KMS-11 (cell line): ENCODE data around the gene COL13A1.

Experiments used
- H2AFZ ChIP-seq: fragments of 200-600 bp; sonication (generic); 2 replicates; pipeline ENCODE4 v1.6.1; 2016; ENCODE audit warnings: antibody characterized with exemption, mixed run types, low read depth
- H3K27ac ChIP-seq: fragments of 200-600 bp; sonication (generic); 2 replicates; pipeline ENCODE4 v1.6.1; 2016; ENCODE audit warnings: mild to moderate bottlenecking, mixed run types
- H3K27me3 ChIP-seq: fragments of 200-600 bp; sonication (generic); 2 replicates; pipeline ENCODE4 v1.6.1; 2017; ENCODE audit warnings: mild to moderate bottlenecking, low read depth, mixed run types, moderate library complexity; ENCODE audit not compliant: insufficient read depth
- H3K36me3 ChIP-seq: fragments of 200-600 bp; sonication (generic); 2 replicates; pipeline ENCODE4 v1.6.1; 2017; ENCODE audit warnings: mild to moderate bottlenecking, mixed run types; ENCODE audit not compliant: insufficient read depth
- H3K4me1 ChIP-seq: fragments of 200-600 bp; sonication (generic); 2 replicates; pipeline ENCODE4 v1.6.1; 2016; ENCODE audit warnings: mild to moderate bottlenecking, low read depth, mixed run types; ENCODE audit not compliant: poor library complexity, severe bottlenecking
- H3K4me2 ChIP-seq: fragments of 200-600 bp; sonication (generic); 2 replicates; pipeline ENCODE4 v1.7.0; 2016; ENCODE audit warnings: mild to moderate bottlenecking, mixed run types
- H3K4me3 ChIP-seq: fragments of 200-600 bp; sonication (generic); IDR thresholded peaks from 2 replicates; pipeline ENCODE4 v1.6.1; 2017; ENCODE audit warnings: low read depth, low read length, mixed read lengths; ENCODE audit not compliant: insufficient read depth
- H3K79me2 ChIP-seq: fragments of 200-600 bp; sonication (generic); 2 replicates; pipeline ENCODE4 v1.6.1; 2016; ENCODE audit warnings: low read depth, mixed run types; ENCODE audit not compliant: insufficient read depth
- H3K9ac ChIP-seq: fragments of 200-600 bp; sonication (generic); 2 replicates; pipeline ENCODE4 v1.6.1; 2016; ENCODE audit warnings: mild to moderate bottlenecking, mixed run types
- H4K20me1 ChIP-seq: fragments of 200-600 bp; sonication (generic); 2 replicates; pipeline ENCODE4 v1.6.1; 2016; ENCODE audit warnings: mild to moderate bottlenecking, mixed run types; ENCODE audit not compliant: insufficient read depth
- CTCF ChIP-seq: fragments of 200-600 bp; sonication (generic); conservative IDR thresholded peaks from 2 replicates; pipeline ENCODE4 v1.6.1; 2017; ENCODE audit warnings: low read depth, mild to moderate bottlenecking, antibody characterized with exemption, low read length, moderate library complexity, mixed read lengths

Gene COL13A1

GRCh38 chr10:69810675-69811397 is 9.1 kb downstream of the COL13A1 start:
- Histone ChIP-seq H3K4me1 (no peaks in the 10 kb centered on the region), H3K4me2 (no peak overlapping the region), H3K9ac (no peak overlapping the region), H3K36me3 (no peaks in the 10 kb centered on the region), H2AFZ (no peak overlapping the region), H3K79me2 (no peaks in the 10 kb centered on the region), H4K20me1 (no peaks in the 10 kb centered on the region), H3K27me3 (peaks cover 6% of the 10 kb centered on the region; the same call in 1 of the 2 replicates), H3K4me3 (no peak overlapping the region), H3K27ac (no peak overlapping the region)
- TF ChIP-seq CTCF: no peak

- Histone ChIP-seq H3K27ac (no peak overlapping the region), H3K4me3 (no peak overlapping the region), H3K36me3 (no peaks in the 10 kb centered on the region), H3K79me2 (no peaks in the 10 kb centered on the region), H3K4me2 (no peak overlapping the region), H3K9ac (no peak overlapping the region), H4K20me1 (no peaks in the 10 kb centered on the region), H3K4me1 (no peaks in the 10 kb centered on the region), H2AFZ (no peak overlapping the region), H3K27me3 (peaks cover 11% of the 10 kb centered on the region; the same call in 1 of the 2 replicates)
- TF ChIP-seq CTCF: no peak
Observed at GRCh38 chr10:69813632-69814031, 11.9 kb downstream of the COL13A1 start.

- no peak overlapping the region for H3K9ac ChIP-seq
- no peaks in the 10 kb centered on the region for H4K20me1 ChIP-seq
- no peaks in the 10 kb centered on the region for H3K36me3 ChIP-seq
- H3K79me2 ChIP-seq: no peaks in the 10 kb centered on the region
- no peak overlapping the region for H3K27ac ChIP-seq
- H2AFZ ChIP-seq: no peak overlapping the region
- H3K4me2 ChIP-seq: no peak overlapping the region
- H3K4me1 ChIP-seq: no peaks in the 10 kb centered on the region
- peaks cover 11% of the 10 kb centered on the region; the same call in 1 of the 2 replicates for H3K27me3 ChIP-seq
- no peak overlapping the region for H3K4me3 ChIP-seq
- no peak for TF ChIP-seq CTCF
Observed at GRCh38 chr10:69814251-69814650, 12.5 kb downstream of the COL13A1 start.

GRCh38 chr10:69815104-69815503 is 13.4 kb downstream of the COL13A1 start:
- Histone ChIP-seq H3K4me2 (no peak overlapping the region), H3K79me2 (no peaks in the 10 kb centered on the region), H3K9ac (no peak overlapping the region), H4K20me1 (no peaks in the 10 kb centered on the region), H3K4me3 (no peak overlapping the region), H3K27me3 (peaks cover 11% of the 10 kb centered on the region; the same call in 1 of the 2 replicates), H3K27ac (no peak overlapping the region), H2AFZ (no peak overlapping the region), H3K4me1 (no peaks in the 10 kb centered on the region), H3K36me3 (no peaks in the 10 kb centered on the region)
- TF ChIP-seq CTCF: no peak
